ENCODE measurements around the gene BTBD7. TPM values are rescaled to one million over a fixed set of nuclear protein-coding genes. Genes with fewer than 3 reads are reported as not detected.

BTBD7 gene
- total RNA-seq, 1 donor from 2014 or later = 17.9 TPM

DNA sequence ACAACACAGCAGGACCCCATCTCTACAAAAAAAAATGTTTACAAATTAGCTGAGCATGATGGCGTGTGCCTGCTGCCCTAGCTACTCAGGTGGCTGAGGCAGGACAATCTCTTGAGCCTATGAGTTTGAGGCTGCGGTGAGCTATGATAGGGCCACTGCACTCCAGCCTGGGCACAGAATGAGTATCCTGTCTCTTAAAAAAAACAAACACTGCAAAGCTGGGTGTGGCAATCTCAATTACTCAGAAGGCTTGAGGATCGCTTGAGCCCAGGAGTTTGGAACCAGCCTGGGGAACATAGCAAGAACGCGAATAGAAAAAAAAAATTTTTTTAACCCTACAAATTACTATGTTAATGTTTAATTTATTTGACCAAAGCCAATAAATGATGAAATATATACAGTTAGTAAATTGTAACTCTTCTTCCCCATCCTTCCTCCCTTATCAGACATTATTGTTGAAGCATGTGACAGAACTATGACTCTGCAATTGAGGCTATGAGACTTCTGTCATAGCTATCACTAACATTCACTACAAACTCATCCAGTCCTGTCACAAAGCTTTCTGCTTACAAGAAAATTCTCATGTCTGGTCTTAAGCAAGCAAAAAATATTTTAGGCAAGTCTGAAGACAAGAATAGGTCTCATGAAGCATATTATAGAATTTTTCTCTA lies 9.8 kb downstream of the BTBD7 start:
- H3K36me3 Mint-ChIP-seq (ENCODE audit: low read depth) = peaks cover 13% of the 10 kb centered on the region
- H3K27me3 Mint-ChIP-seq (ENCODE audit: low read depth) = no peaks in the 10 kb centered on the region
- no peaks in the 10 kb centered on the region for H3K9me3 Mint-ChIP-seq
- intact Hi-C loops (cut with micrococcal nuclease) = no loop called here
- DNase-seq (ENCODE audit: low spot score) = no peak
- H3K4me3 Mint-ChIP-seq (ENCODE audit: low read depth) = no peak overlapping the region
- peaks cover 12% of the 10 kb centered on the region for H3K4me1 Mint-ChIP-seq (ENCODE audit: low read depth)
- H3K27ac Mint-ChIP-seq = no peak overlapping the region

DNA sequence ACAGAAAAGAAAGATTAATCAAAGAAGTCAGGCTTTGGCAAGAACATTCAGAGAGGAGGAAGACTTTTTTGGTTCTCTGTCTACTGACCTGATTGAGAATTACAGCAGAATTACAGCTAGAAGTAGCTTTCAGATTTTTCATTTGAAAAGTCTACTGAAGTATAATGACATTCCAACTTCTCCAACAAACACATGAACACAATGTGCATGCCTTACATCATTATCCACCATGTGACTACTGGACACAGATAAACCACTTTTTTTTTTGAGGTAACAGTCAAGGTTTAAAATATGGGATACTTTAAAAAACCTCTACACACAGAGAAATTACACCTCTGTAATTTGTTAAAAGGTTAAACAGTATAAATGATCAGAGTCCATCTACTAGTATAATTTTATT lies 12.3 kb downstream of the BTBD7 start:
- intact Hi-C loops (cut with micrococcal nuclease) = no loop called here
- Mint-ChIP-seq H3K4me1 (ENCODE audit: low read depth) (peaks cover 12% of the 10 kb centered on the region), H3K27me3 (ENCODE audit: low read depth) (no peaks in the 10 kb centered on the region), H3K36me3 (ENCODE audit: low read depth) (peaks cover 17% of the 10 kb centered on the region), H3K27ac (no peak overlapping the region), H3K9me3 (no peaks in the 10 kb centered on the region), H3K4me3 (ENCODE audit: low read depth) (no peak overlapping the region)
- no peak for DNase-seq (ENCODE audit: low spot score)

DNA sequence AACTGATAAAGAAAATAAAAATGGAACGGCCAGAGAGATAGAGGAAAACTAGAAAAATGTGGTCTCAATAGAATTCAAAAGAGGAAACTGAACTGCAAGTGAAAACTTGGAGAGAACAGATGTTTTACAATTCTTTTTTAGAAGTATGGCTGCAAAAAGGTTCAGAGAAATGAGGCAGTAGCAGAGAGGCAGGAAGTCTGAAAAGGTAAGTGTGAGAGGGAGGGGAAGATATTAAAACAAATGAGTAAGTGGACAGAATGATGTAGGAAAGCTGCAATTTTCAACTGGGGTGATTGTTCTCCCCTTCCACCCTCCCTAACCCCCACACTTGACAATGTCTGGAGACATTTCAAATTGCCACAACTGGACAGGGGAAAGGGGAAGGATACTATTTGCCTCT lies 12.9 kb downstream of the BTBD7 start:
- intact Hi-C loops (cut with micrococcal nuclease) = no loop called here
- peaks cover 12% of the 10 kb centered on the region for H3K4me1 Mint-ChIP-seq (ENCODE audit: low read depth)
- no peak overlapping the region for H3K27ac Mint-ChIP-seq
- peaks cover 17% of the 10 kb centered on the region for H3K36me3 Mint-ChIP-seq (ENCODE audit: low read depth)
- no peak for DNase-seq (ENCODE audit: low spot score)
- no peaks in the 10 kb centered on the region for H3K9me3 Mint-ChIP-seq
- no peak overlapping the region for H3K4me3 Mint-ChIP-seq (ENCODE audit: low read depth)
- H3K27me3 Mint-ChIP-seq (ENCODE audit: low read depth) = no peaks in the 10 kb centered on the region

DNA sequence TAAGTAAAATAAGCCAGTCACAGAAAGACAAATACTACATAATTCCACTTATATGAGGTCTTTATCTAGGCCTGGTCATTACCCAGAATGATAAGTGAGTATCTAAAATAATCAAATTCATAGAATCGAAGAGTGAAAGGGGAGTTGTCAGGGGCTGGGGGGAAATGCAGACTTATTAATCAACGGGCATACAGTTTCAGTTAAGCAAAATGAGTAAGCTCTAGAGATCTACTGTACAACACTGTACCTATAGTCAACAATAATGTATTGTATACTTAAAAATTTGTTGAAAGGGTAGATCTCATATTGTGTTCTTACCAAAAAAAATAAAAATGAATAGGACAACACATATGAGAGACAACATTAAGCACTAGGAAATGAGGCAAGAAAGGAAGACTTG lies 13.3 kb downstream of the BTBD7 start:
- H3K9me3 Mint-ChIP-seq = no peaks in the 10 kb centered on the region
- H3K27me3 Mint-ChIP-seq (ENCODE audit: low read depth) = no peaks in the 10 kb centered on the region
- no peak overlapping the region for H3K27ac Mint-ChIP-seq
- DNase-seq (ENCODE audit: low spot score) = no peak
- peaks cover 12% of the 10 kb centered on the region for H3K4me1 Mint-ChIP-seq (ENCODE audit: low read depth)
- H3K36me3 Mint-ChIP-seq (ENCODE audit: low read depth) = peaks cover 14% of the 10 kb centered on the region
- intact Hi-C loops (cut with micrococcal nuclease) = no loop called here
- H3K4me3 Mint-ChIP-seq (ENCODE audit: low read depth) = no peak overlapping the region

DNA sequence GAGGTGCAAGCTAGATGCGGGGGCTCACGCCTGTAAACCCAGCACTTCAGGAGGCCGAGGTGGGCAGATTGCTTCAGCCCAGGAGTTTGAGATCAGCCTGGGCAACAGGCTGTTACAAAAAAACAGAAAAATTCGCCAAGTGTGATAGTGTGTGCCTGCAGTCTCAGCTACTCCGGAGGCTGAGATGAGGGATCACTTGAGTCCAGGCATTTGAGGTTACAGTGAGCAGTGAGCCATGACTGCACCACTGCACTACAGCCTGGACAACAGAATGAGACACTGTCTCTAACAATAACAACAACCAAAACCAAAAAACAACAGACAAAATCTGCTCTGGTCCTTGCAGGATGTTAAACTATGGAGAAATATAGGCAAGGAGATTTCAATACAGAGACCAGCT lies 13.9 kb downstream of the BTBD7 start:
- H3K27ac Mint-ChIP-seq = no peak overlapping the region
- peaks cover 12% of the 10 kb centered on the region for H3K4me1 Mint-ChIP-seq (ENCODE audit: low read depth)
- peaks cover 12% of the 10 kb centered on the region for H3K36me3 Mint-ChIP-seq (ENCODE audit: low read depth)
- DNase-seq (ENCODE audit: low spot score) = no peak
- H3K9me3 Mint-ChIP-seq = no peaks in the 10 kb centered on the region
- no peak overlapping the region for H3K4me3 Mint-ChIP-seq (ENCODE audit: low read depth)
- no peaks in the 10 kb centered on the region for H3K27me3 Mint-ChIP-seq (ENCODE audit: low read depth)
- intact Hi-C loops (cut with micrococcal nuclease) = no loop called here

DNA sequence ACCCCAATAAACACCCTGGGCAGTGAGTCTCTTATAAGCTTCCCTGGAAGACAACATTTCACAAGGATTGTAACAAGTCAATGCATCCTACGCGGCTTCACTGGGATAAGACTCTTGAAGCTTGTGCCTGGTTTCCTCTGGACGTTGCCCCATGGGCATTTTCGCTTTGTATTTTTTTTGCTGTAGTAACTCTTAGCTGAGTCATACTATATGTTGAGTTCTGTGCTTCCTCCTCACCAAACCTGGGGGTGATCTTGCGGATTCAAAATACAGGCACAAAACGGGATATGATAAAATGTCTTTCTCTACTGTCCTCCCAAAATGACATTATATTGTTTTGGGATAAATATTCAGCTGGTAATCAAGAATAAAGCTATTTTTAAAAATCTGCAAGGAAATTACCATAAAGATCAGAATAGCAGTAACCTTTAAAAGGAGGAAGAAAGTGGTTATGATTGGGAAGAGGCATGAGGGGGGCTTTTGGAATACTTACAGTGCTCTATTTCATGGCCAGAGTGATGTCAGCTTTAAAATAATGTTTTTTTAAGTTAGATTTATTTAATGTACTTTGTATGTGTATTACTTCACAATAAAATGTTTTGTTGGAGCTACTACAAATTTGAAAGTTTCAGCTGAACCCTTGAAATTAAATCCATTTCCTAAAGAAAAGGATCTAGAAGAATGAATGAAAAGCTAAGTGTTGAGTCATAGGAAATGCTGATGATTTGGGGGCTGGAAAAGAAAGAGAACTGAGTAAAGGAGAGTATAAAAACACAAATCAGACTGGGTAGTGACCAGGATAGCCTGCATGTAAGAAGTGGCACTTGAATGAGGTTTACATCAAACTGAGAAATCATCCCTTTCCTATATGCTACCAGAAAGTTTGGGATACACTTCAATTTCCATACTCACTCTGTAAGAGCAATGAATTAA lies 14.7 kb downstream of the BTBD7 start:
- Mint-ChIP-seq H3K4me1 (ENCODE audit: low read depth) (peaks cover 12% of the 10 kb centered on the region), H3K27ac (no peak overlapping the region), H3K27me3 (ENCODE audit: low read depth) (no peaks in the 10 kb centered on the region), H3K4me3 (ENCODE audit: low read depth) (no peak overlapping the region), H3K36me3 (ENCODE audit: low read depth) (peaks cover 4% of the 10 kb centered on the region), H3K9me3 (no peaks in the 10 kb centered on the region)
- no peak for DNase-seq (ENCODE audit: low spot score)
- intact Hi-C loops (cut with micrococcal nuclease) = no loop called here

DNA sequence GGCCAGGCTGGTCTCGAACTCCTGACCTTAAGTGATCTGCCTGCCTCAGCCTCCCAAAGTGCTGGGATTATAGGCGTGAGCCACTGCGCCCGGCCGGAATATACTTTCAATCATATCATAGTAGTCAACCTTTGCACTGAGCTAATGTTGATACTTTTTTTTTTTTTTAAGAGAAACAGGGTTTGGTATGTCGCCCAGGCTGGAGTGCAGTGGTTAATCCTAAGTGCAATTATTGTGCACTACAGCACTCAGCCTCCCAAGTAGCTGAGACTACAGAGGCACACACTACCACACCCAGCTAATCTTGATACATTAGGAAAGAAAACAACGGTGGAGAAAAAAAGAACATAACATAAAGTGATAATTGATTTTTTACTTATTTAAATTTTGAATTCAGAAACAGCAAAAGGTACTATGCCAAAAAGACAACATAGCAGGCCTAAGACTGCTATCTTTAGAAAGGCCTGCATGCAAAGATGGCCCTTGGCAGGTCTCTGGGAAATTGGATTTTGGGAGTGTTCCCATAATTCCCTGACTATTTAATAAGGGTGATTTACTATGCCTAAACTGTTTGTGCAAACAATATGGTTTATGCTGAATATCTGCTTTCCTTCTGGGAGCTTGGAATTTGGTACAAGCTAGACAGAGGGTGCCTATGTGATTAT lies 15.5 kb downstream of the BTBD7 start:
- H3K27ac Mint-ChIP-seq = no peak overlapping the region
- H3K4me1 Mint-ChIP-seq (ENCODE audit: low read depth) = peaks cover 12% of the 10 kb centered on the region
- no peak overlapping the region for H3K4me3 Mint-ChIP-seq (ENCODE audit: low read depth)
- H3K36me3 Mint-ChIP-seq (ENCODE audit: low read depth) = peaks cover 4% of the 10 kb centered on the region
- H3K9me3 Mint-ChIP-seq = no peaks in the 10 kb centered on the region
- H3K27me3 Mint-ChIP-seq (ENCODE audit: low read depth) = no peaks in the 10 kb centered on the region
- DNase-seq (ENCODE audit: low spot score) = no peak
- intact Hi-C loops (cut with micrococcal nuclease) = no loop called here

DNA sequence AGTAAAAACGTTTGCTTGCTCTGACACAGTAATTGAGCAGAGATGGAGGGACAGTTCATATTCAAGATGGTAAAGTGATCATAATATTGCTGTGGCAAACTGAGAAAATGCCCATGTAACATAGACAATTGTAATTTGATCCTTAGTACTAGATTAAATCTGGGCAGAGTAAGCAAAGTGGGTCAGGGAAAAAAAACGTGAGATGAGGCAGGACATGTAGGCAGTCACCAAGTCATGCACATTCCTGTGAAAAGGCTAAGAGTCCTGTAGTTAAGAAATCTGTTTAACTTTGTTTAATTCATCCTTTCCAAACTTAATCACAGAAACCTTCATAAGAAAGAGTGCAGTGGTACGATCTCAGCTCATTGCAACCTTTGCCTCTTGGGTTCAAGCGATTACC lies 16.1 kb downstream of the BTBD7 start:
- Mint-ChIP-seq H3K27me3 (ENCODE audit: low read depth) (no peaks in the 10 kb centered on the region), H3K4me1 (ENCODE audit: low read depth) (peaks cover 12% of the 10 kb centered on the region), H3K27ac (no peak overlapping the region), H3K36me3 (ENCODE audit: low read depth) (peaks cover 4% of the 10 kb centered on the region), H3K9me3 (no peaks in the 10 kb centered on the region), H3K4me3 (ENCODE audit: low read depth) (no peak overlapping the region)
- intact Hi-C loops (cut with micrococcal nuclease) = no loop called here
- no peak for DNase-seq (ENCODE audit: low spot score)

DNA sequence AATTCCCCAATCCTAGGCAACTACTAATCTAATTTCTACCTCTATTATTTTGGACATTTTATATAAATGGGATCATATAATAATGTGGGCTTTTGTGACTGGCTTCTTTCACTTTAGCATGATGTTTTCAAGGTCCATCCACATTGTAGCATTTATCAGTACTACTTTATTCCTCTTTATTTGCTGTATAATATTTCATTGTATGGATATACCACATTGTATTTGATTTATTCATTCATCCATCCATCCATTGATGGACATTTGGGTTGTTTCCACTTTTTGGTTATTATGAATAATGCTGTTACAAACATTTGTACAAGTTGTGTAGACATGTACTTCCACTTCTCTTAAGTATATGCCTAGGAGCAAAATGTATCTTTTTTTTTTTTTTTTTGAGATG lies 17.3 kb downstream of the BTBD7 start:
- intact Hi-C loops (cut with micrococcal nuclease) = no loop called here
- H3K9me3 Mint-ChIP-seq = no peaks in the 10 kb centered on the region
- DNase-seq (ENCODE audit: low spot score) = no peak
- peaks cover 4% of the 10 kb centered on the region for H3K36me3 Mint-ChIP-seq (ENCODE audit: low read depth)
- no peak overlapping the region for H3K4me3 Mint-ChIP-seq (ENCODE audit: low read depth)
- H3K27me3 Mint-ChIP-seq (ENCODE audit: low read depth) = no peaks in the 10 kb centered on the region
- H3K27ac Mint-ChIP-seq = no peak overlapping the region
- H3K4me1 Mint-ChIP-seq (ENCODE audit: low read depth) = peaks cover 12% of the 10 kb centered on the region

DNA sequence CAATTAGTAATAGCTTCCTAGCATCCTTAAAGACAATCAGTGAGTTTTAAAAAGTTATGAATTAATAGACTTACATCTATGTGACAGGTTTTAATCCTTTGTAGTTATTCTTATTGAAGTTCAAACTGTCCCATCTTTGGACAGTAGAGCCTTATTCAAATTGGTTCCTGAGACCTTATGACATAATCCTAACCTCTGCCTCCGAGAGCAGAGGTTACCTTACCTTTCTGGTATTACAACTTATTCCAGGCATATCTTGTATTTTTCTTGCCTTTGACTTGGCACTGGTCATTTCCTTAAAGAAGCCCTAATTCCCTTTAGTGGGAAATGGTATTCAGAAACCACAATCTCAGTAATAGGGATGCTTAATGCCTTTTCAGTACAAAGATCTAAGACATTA lies 21.8 kb downstream of the BTBD7 start:
- no peak for DNase-seq (ENCODE audit: low spot score)
- Mint-ChIP-seq H3K9me3 (no peaks in the 10 kb centered on the region), H3K4me1 (ENCODE audit: low read depth) (peaks cover 6% of the 10 kb centered on the region), H3K27me3 (ENCODE audit: low read depth) (no peaks in the 10 kb centered on the region), H3K4me3 (ENCODE audit: low read depth) (no peak overlapping the region), H3K36me3 (ENCODE audit: low read depth) (no peaks in the 10 kb centered on the region), H3K27ac (no peak overlapping the region)
- intact Hi-C loops (cut with micrococcal nuclease) = no loop called here

DNA sequence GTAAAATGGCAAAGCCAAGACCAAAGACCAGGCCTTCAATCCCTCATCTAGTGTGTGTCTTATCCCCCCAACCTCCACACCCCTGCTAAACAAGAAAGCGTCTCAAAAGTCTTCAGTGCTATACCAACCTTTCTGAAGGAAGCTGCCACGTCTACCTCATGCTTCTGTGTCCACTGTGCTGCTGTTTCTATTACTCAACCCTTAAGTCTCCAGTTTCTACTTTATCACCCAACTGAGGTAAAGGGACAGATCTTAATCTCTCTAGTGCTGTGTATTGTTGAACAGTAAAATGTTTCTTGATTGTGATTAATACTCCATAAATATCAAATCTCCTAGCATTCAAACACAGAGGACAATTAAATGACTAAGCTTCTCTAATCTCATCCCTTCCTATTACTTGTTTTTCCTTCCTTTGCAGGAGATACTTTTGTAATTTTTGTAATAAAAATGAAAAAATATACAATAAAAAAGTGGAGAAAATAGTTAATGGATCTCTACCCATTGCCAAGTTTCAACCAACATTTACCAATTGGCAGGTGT lies 23.3 kb downstream of the BTBD7 start:
- Mint-ChIP-seq H3K4me1 (ENCODE audit: low read depth) (peaks cover 6% of the 10 kb centered on the region), H3K36me3 (ENCODE audit: low read depth) (no peaks in the 10 kb centered on the region), H3K27ac (no peak overlapping the region), H3K27me3 (ENCODE audit: low read depth) (no peaks in the 10 kb centered on the region), H3K9me3 (no peaks in the 10 kb centered on the region), H3K4me3 (ENCODE audit: low read depth) (no peak overlapping the region)
- intact Hi-C loops (cut with micrococcal nuclease) = no loop called here
- no peak for DNase-seq (ENCODE audit: low spot score)

DNA sequence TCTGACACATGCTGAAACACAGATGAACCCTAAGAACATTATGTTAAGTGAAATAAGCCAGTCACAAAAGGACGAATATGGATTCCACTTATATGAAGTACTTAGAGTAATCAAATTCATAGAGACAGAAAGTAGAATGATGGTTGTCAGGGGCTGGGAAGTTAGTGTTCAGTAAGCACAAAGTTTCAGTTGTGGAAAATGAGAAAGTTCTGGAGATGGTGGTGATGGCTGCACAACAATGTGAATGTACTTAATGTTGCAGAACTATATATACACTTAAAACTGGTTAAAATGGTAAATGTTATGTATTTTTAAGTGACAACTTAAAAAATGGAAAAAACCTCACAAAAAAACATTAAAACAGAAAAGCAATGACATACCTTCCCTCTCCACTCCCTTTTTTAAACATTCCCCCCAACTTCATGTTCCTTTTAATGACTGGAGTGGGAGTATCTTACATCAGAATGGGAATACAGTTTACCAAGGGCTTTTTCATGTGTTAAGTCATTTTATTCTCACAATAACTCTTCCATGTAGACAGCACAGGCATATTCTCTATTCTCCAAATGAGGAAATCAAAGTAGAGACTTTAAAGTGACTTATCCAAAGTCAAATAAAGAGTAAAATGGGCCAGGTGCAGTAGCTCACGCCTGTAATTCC lies 24.0 kb downstream of the BTBD7 start:
- no peak for DNase-seq (ENCODE audit: low spot score)
- Mint-ChIP-seq H3K36me3 (ENCODE audit: low read depth) (no peaks in the 10 kb centered on the region), H3K27ac (no peak overlapping the region), H3K9me3 (no peaks in the 10 kb centered on the region), H3K4me3 (ENCODE audit: low read depth) (no peak overlapping the region), H3K27me3 (ENCODE audit: low read depth) (no peaks in the 10 kb centered on the region), H3K4me1 (ENCODE audit: low read depth) (peaks cover 6% of the 10 kb centered on the region)
- intact Hi-C loops (cut with micrococcal nuclease) = no loop called here

Measured in activated T-helper 2 cell treated with anti-CD3 and anti-CD28 coated beads, Interferon-gamma antibody, Interleukin-2, Interleukin-4, amounts not matched to agents 10 μg/mL and 5 μg/mL and 100 μg/mL, durations not matched to agents 14 hours and 24 hours and 36 hours (primary cell).